OCI-LY3 (cell line): Measurements from ENCODE around the gene TRAF5.

ENCODE experiments used
- CTCF ChIP-seq: fragments of 200-600, 300-600 bp; sonication (generic); IDR thresholded peaks from 2 replicates; pipeline ENCODE4 v1.5.1; 2014; ENCODE audit warnings: antibody characterized with exemption, low read length, low read depth
- EZH2phosphoT487 ChIP-seq: fragments of 200-600 bp; shearing (Covaris generic); IDR thresholded peaks from 2 replicates; pipeline ENCODE4 v1.6.1; 2018; ENCODE audit warnings: antibody characterized with exemption, mixed run types, low read depth

GRCh38 chr1:211329764-211330201, 3.1 kb downstream of the TRAF5 start:
- no peak for TF ChIP-seq CTCF
- TF ChIP-seq EZH2phosphoT487: no peak
